Choroid plexus epithelial cell (primary cell): ENCODE measurements around the gene CCT6A.
"Not testable (repeated sequence)": the region's sequence is repeated elsewhere in the genome, so short reads cannot be mapped to it uniquely, and the experiment has no call there.

ENCODE experiments used
- DNase-seq: peaks from one replicate; pipeline ENCODE4 v3.0.0-alpha.2; 2010; ENCODE audit warnings: low read depth
- H3K4me3 ChIP-seq: 2 replicates; pipeline ENCODE4 v1.5.1; 2011; ENCODE audit warnings: low read depth, mild to moderate bottlenecking, control low read depth, low read length, moderate library complexity
- TF ChIP-seq, protein P1 (sequence below): conservative IDR thresholded peaks from 2 replicates; pipeline ENCODE4 v1.5.1; 2011; ENCODE audit warnings: low read depth, mild to moderate bottlenecking, control low read depth, inconsistent platforms, low read length, moderate library complexity

Gene CCT6A

DNA sequence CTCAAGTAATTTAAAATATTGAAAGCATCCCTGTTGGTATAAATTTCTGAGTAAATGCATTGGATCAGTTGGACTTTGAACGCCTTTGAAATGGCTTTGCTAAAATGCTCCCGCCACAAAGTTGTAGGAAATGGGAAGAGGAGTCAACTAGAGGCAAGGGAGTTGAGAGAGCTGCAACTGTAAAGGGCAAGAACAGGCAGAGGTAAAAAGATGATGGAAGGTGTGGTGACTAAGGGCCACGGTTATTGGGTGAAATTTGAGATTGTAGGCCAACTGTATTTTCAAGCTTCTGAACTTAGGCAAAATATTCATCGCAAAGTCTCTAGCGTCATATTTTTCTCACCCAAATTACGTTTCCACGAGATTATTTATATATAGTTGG is 11.9 kb downstream of the CCT6A start:
- no peak overlapping the region for H3K4me3 ChIP-seq
- TF ChIP-seq, protein P1, sequence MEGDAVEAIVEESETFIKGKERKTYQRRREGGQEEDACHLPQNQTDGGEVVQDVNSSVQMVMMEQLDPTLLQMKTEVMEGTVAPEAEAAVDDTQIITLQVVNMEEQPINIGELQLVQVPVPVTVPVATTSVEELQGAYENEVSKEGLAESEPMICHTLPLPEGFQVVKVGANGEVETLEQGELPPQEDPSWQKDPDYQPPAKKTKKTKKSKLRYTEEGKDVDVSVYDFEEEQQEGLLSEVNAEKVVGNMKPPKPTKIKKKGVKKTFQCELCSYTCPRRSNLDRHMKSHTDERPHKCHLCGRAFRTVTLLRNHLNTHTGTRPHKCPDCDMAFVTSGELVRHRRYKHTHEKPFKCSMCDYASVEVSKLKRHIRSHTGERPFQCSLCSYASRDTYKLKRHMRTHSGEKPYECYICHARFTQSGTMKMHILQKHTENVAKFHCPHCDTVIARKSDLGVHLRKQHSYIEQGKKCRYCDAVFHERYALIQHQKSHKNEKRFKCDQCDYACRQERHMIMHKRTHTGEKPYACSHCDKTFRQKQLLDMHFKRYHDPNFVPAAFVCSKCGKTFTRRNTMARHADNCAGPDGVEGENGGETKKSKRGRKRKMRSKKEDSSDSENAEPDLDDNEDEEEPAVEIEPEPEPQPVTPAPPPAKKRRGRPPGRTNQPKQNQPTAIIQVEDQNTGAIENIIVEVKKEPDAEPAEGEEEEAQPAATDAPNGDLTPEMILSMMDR, result no peak
- no peak for DNase-seq

GRCh38 chr7:56063882-56064625 is 12.5 kb downstream of the CCT6A start, which contains the start of gene SUMF2:
Gene SUMF2, plus strand, starts transcription at chr7:56064286. Its CDS starts 26 bp downstream, at chr7:56064312.
- H3K4me3 ChIP-seq, result peak within 1 kb of the TSS; percentile 91
- TF ChIP-seq, protein P1, result no peak
- DNase-seq, result peak; percentile 90

DNA sequence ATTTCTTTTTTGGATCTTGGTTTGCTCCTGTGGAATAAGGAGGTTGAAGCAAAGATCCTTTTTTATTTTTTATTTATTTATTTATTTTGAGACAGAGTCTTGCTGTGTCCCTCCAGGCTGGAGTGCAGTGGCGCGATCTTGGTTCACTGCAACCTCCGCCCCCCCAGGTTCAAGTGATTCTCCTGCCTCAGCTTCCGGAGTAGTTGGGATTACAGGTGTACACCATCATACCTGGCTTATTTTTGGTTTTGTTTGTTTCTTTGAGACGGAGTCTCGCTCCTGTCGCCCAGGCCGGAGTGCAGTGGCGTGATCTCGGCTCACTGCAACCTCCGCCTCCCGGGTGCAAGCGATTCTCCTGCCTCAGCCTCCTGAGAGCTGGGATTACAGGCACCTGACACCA is 14.8 kb downstream of the CCT6A start:
- not testable (repeated sequence) for H3K4me3 ChIP-seq, DNase-seq

DNA sequence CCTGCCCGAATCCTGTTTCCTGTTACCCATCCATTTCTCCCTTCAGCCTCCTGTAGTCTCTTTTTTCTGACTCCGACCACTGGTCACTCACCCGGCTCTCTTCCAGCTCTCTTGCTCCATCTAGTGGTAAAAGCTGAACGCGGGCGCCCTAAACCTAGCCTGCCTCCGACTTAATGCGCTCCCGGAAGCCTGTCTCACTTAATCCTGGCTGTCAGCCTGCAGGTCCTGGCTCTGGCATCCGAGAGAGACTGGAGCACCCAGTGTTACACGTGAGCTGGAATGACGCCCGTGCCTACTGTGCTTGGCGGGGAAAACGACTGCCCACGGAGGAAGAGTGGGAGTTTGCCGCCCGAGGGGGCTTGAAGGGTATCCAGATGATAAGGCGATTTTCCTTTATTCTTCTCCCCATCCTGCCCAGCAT is 22.8 kb downstream of the CCT6A start:
- no peak overlapping the region for H3K4me3 ChIP-seq
- TF ChIP-seq, protein P1, result peak; percentile 97
- peak; percentile 88 for DNase-seq

GRCh38 chr7:56077681-56078080 is 26.1 kb downstream of the CCT6A start:
- TF ChIP-seq, protein P1, result no peak
- no peak overlapping the region for H3K4me3 ChIP-seq
- DNase-seq, result no peak

DNA sequence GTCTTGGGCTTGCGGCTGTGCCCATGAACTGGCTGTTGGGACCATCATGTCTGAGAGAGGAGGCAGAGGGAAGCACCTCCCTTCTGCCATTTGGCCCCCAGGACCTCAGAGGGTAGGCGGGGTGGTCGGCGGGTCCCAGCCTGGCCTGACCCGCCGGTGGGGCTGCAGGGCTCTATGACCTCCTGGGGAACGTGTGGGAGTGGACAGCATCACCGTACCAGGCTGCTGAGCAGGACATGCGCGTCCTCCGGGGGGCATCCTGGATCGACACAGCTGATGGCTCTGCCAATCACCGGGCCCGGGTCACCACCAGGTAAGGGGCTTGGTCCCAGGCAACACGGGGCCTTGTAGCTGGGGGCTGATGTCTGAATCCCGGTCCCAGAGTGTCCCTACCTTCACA is 26.6 kb downstream of the CCT6A start:
- H3K4me3 ChIP-seq, result no peak overlapping the region
- no peak for DNase-seq
- TF ChIP-seq, protein P1, result no peak

GRCh38 chr7:56079450-56080185 is 28.1 kb downstream of the CCT6A start:
- TF ChIP-seq, protein P1, result peak; percentile 95
- DNase-seq, result peak; percentile 88
- H3K4me3 ChIP-seq, result no peak overlapping the region

DNA sequence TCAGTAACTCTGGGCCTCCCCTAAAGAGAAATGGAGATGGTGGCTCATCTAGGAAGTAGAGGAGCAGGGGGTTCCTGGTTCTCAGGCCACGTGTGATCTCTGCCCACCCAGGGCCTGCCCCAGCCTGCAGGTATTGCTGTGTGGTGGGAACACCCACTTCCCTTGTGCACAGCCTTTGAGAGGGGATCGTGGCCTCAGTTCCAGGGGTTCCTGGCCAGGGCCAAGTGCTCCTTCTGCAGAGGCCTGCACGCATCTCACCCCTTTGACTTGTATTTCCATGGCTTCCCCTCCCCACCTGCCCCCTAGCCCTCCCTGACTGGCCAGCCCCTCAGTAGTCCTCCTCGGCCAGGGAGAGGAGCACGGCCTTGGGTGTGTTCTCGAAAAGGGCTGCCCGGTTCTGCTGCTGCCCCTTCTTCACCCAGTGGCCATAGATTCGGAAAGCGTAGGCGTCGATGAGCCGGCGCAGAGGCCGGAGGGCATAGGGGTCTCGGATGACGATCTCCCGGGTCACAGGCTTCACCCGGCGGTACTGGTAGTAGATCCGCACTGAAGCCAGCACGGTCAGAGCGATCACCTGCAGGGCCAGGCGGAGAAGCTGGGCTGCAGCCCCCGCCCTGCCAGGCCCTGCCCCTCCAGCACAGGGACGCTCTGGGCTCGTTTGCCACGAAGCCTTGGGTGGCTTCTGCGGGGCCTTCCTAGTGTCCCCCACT is 29.3 kb downstream of the CCT6A start:
- DNase-seq, H3K4me3 ChIP-seq: not testable (repeated sequence)
